Neutrophil (primary cell): ENCODE results near the gene CCL1.
A peak's percentile ranks its signal among the peaks of the same experiment; 100 is the strongest.

Source experiments
- H3K27ac ChIP-seq: fragments of 200-600 bp; sonication (generic); 2 replicates; pipeline ENCODE4 v1.5.1; 2016; ENCODE audit warnings: mild to moderate bottlenecking, moderate library complexity
- H3K27me3 ChIP-seq: fragments of 200-600 bp; sonication (generic); 2 replicates; pipeline ENCODE4 v1.6.0; 2016; ENCODE audit warnings: mild to moderate bottlenecking
- H3K36me3 ChIP-seq: fragments of 200-600 bp; sonication (generic); 2 replicates; pipeline ENCODE4 v1.5.1; 2017
- H3K4me1 ChIP-seq, 2 experiments: fragments of 200-600 bp in 1 of 2; sonication (generic) in 1 of 2; 1 replicate in 1 of 2; 2 replicates in 1 of 2; pipeline versions ENCODE4 v1.5.1 to v1.6.1; 2013 to 2016; ENCODE audit warnings: low read depth in 1 of 2, low read length in 1 of 2, mild to moderate bottlenecking in 1 of 2, moderate library complexity in 1 of 2; ENCODE audit not compliant: control insufficient read depth in 1 of 2, insufficient read depth in 1 of 2
- H3K4me3 ChIP-seq, 2 experiments: fragments of 200-600 bp in 1 of 2; sonication (generic) in 1 of 2; 1 replicate in 1 of 2; 2 replicates in 1 of 2; pipeline ENCODE4 v1.5.1; 2013 to 2016; ENCODE audit warnings: low read depth in 1 of 2, low read length in 1 of 2, mild to moderate bottlenecking in 1 of 2, moderate library complexity in 1 of 2
- H3K9me3 ChIP-seq: fragments of 200-600 bp; sonication (generic); 2 replicates; pipeline ENCODE4 v1.5.1; 2016
- TF ChIP-seq, protein P1 (sequence below): fragments of 200-600 bp; sonication (generic); IDR thresholded peaks from 2 replicates; pipeline ENCODE4 v1.5.1; 2016; ENCODE audit warnings: antibody characterized with exemption

The CCL1 gene

DNA sequence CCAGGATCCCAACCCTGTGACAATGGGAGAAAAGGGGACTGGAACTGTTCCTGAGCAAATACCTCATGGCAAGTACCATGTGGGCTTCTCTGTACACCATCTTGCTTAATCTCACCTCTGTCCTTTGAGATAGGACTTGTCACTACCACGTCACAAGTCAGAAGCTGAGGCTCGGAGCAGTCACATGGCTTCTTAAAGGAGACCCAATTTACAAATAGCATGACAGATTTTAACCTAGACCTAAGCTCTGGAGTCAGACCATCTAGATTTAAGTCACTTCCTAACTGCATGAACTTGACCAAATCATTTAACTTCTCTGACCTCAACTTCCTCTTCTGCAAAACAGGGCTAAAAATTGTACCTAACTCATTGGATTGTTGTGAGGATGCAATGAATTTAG is 36.0 kb upstream of the CCL1 start:
- Histone ChIP-seq H3K4me1 (peaks cover 8 to 31% of the 10 kb centered on the region in 2 experiments), H3K4me3 (no peak overlapping the region), H3K27ac (peak overlapping the region; percentile 37), H3K27me3 (peaks cover 37% of the 10 kb centered on the region), H3K36me3 (no peaks in the 10 kb centered on the region), H3K9me3 (no peaks in the 10 kb centered on the region)
- TF ChIP-seq, protein P1, sequence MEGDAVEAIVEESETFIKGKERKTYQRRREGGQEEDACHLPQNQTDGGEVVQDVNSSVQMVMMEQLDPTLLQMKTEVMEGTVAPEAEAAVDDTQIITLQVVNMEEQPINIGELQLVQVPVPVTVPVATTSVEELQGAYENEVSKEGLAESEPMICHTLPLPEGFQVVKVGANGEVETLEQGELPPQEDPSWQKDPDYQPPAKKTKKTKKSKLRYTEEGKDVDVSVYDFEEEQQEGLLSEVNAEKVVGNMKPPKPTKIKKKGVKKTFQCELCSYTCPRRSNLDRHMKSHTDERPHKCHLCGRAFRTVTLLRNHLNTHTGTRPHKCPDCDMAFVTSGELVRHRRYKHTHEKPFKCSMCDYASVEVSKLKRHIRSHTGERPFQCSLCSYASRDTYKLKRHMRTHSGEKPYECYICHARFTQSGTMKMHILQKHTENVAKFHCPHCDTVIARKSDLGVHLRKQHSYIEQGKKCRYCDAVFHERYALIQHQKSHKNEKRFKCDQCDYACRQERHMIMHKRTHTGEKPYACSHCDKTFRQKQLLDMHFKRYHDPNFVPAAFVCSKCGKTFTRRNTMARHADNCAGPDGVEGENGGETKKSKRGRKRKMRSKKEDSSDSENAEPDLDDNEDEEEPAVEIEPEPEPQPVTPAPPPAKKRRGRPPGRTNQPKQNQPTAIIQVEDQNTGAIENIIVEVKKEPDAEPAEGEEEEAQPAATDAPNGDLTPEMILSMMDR: no peak

DNA sequence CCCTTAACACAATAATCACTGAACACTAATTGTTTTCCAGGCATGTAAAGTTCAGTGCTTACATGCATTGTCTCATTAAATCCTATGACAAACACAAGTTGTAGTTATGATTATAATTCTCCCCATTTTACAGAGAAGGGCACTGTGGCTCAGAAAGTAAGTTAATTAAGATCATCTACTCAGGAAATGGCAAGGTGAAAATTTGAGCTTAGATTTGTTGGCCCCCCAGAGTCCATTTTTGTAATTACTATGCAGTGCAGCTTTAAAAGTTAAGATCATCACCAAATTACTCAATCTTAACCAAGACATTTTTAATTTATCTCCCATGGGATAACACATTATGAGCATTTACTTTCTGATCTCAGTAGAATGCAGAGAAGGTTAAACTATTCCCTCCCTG is 34.2 kb upstream of the CCL1 start:
- no peak overlapping the region for H3K27ac ChIP-seq
- H3K4me1 ChIP-seq: peaks cover 0 to 14% of the 10 kb centered on the region in 2 experiments
- H3K36me3 ChIP-seq: no peaks in the 10 kb centered on the region
- peaks cover 37% of the 10 kb centered on the region for H3K27me3 ChIP-seq
- TF ChIP-seq, protein P1: no peak
- no peak overlapping the region for H3K4me3 ChIP-seq
- no peaks in the 10 kb centered on the region for H3K9me3 ChIP-seq

DNA sequence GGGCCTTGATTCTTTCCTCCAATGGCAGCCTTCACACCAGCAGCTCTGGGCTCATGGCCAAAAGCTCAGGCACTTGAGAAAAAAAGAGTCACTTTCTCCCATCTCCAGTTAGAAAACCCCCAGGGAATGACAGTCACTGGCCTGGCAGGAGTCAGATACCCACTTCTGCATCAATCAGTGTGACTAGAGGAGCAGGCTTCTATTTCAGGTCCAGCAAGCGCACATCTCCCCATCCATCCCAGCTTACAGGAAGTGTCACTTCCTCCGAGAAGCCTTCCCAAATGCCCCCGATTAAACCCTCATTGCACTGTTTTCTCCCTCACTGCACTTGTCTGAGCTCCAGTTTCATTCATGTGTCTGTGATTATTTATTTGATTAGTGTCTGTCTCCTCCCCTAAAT is 30.4 kb upstream of the CCL1 start:
- TF ChIP-seq, protein P1: no peak
- Histone ChIP-seq H3K4me3 (no peak overlapping the region), H3K4me1 (no peaks in the 10 kb centered on the region), H3K9me3 (no peaks in the 10 kb centered on the region), H3K27ac (no peak overlapping the region), H3K36me3 (no peaks in the 10 kb centered on the region), H3K27me3 (peaks cover 29% of the 10 kb centered on the region)

DNA sequence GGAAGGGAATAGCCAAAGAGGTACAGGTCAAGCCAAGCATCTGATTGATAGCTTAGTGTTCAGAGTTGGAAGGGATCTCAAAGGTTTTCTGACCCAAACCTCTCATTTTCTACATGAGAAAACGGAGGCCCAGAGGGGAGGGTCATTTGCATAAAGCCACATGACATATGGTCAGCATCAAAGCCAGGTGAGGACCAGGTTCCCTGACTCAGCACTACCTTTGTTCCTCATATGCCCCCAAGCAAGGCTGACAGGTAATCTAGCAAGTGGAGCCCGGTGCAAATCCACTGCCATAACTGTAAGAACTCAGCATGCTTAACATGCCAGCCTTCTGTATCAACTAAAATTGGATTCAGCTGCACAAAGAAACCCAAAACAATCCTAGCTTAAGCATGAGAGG is 28.2 kb upstream of the CCL1 start:
- H3K27ac ChIP-seq: no peak overlapping the region
- H3K9me3 ChIP-seq: no peaks in the 10 kb centered on the region
- TF ChIP-seq, protein P1: no peak
- H3K27me3 ChIP-seq: peaks cover 10% of the 10 kb centered on the region
- no peaks in the 10 kb centered on the region for H3K36me3 ChIP-seq
- no peak overlapping the region for H3K4me3 ChIP-seq
- H3K4me1 ChIP-seq: no peaks in the 10 kb centered on the region

DNA sequence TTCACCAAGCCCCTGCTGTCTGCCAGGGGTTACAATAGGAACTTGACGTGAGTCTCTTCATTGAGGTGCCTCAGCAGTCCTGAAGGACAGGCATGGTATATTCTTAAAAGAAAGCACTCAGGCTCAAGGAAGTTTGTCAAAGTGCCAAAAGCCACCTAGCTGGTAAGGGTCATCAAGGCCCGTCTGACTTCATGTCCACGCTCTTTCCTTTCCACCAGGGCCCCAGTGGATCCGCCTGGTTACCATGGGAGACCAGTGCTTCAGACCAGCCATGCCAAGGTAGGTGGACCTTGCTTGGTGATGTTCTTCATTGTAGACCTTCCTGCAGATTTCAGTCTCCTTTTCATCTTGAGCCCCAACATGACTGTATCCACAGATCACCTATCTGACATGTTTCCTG is 27.6 kb upstream of the CCL1 start:
- Histone ChIP-seq H3K9me3 (no peaks in the 10 kb centered on the region), H3K36me3 (no peaks in the 10 kb centered on the region), H3K27me3 (peaks cover 6% of the 10 kb centered on the region), H3K27ac (no peak overlapping the region), H3K4me3 (no peak overlapping the region), H3K4me1 (no peaks in the 10 kb centered on the region)
- TF ChIP-seq, protein P1: no peak

DNA sequence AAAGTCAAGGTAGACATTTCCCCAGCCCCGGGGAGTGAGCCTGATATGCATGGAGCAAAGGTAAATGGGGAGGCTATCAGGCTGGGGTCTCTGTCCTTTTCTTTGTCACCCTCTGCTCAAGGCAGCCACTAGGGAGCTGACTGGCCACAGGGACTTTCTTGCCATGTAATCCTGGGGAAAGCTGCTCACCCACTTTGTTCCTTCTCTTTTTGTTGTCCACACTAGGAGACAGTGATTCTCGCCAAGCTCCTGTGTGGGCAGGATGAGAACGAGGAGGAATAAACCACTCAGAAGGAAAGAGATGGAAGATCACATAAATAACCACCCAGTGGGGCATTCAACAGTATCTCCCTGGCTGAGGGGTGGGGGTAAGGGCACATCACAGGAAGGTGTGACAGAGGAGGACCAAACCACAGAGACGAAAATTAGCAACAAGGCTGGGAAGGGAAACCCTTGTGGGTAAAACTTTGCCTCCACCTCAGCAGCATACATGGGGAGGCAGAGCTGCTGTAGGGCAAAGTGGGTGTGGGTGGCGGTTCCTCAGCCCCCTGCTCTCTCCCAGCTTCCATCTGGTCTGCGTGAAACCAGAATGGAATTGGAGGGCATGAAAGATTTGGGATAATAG is 26.2 kb upstream of the CCL1 start:
- Histone ChIP-seq H3K27ac (no peak overlapping the region), H3K27me3 (peaks cover 6% of the 10 kb centered on the region), H3K9me3 (no peaks in the 10 kb centered on the region), H3K4me1 (no peaks in the 10 kb centered on the region), H3K4me3 (no peak overlapping the region), H3K36me3 (no peaks in the 10 kb centered on the region)
- TF ChIP-seq, protein P1: no peak
